Dendritic cell treated with granulocyte-macrophage colony-stimulating factor and Interleukin-4, amounts not matched to agents 40 ng/mL and 50 ng/mL, for 4 days (primary cell): ENCODE measurements around the gene TNFRSF13B.
"Not testable (repeated sequence)": the region's sequence is repeated elsewhere in the genome, so short reads cannot be mapped to it uniquely, and the experiment has no call there.

ENCODE experiments used
- H3K27ac Mint-ChIP-seq: one replicate; pipeline ENCODE4 v1.8.0; 2022; ENCODE audit warnings: mild to moderate bottlenecking, mixed read lengths
- H3K27me3 Mint-ChIP-seq: one replicate; pipeline ENCODE4 v1.8.0; 2022; ENCODE audit warnings: mild to moderate bottlenecking, mixed read lengths
- H3K36me3 Mint-ChIP-seq: one replicate; pipeline ENCODE4 v1.8.0; 2022; ENCODE audit warnings: low read depth, mixed read lengths
- H3K4me1 Mint-ChIP-seq: one replicate; pipeline ENCODE4 v1.8.0; 2022; ENCODE audit warnings: low read depth, mixed read lengths
- H3K4me3 Mint-ChIP-seq: one replicate; pipeline ENCODE4 v1.8.0; 2022; ENCODE audit warnings: mild to moderate bottlenecking, moderate library complexity, mixed read lengths
- H3K9me3 Mint-ChIP-seq: one replicate; pipeline ENCODE4 v1.8.0; 2022; ENCODE audit warnings: mixed read lengths
- intact Hi-C: fragments of 100-400 bp; cut with micrococcal nuclease; formaldehyde crosslinking; loops from one replicate; pipeline ENCODE4 v1.15.0; 2022

The TNFRSF13B gene

GRCh38 chr17:17013828-17014747 is 42.2 kb upstream of the TNFRSF13B start:
- H3K4me3 Mint-ChIP-seq, H3K27ac Mint-ChIP-seq, H3K36me3 Mint-ChIP-seq, H3K9me3 Mint-ChIP-seq: not testable (repeated sequence)
- peaks cover 42% of the 10 kb centered on the region for H3K4me1 Mint-ChIP-seq
- peaks cover 60% of the 10 kb centered on the region for H3K27me3 Mint-ChIP-seq
- intact Hi-C loops = loop anchor here (10.0 kb wide), 1 partner anchor 51 kb away; no protein-coding TSS in a partner anchor

- intact Hi-C loops = loop anchor here (10.0 kb wide), 1 partner anchor 54 kb away; no protein-coding TSS in a partner anchor
- peaks cover 18% of the 10 kb centered on the region for H3K4me1 Mint-ChIP-seq
- not testable (repeated sequence) for H3K27ac Mint-ChIP-seq, H3K4me3 Mint-ChIP-seq, H3K9me3 Mint-ChIP-seq, H3K36me3 Mint-ChIP-seq
- H3K27me3 Mint-ChIP-seq = peaks cover 40% of the 10 kb centered on the region
These were observed 39.4 kb upstream of the TNFRSF13B start for GRCh38 chr17:17011043-17011907.

GRCh38 chr17:17010545-17011034 is 38.7 kb upstream of the TNFRSF13B start:
- peaks cover 40% of the 10 kb centered on the region for H3K27me3 Mint-ChIP-seq
- peaks cover 11% of the 10 kb centered on the region for H3K4me1 Mint-ChIP-seq
- not testable (repeated sequence) for H3K4me3 Mint-ChIP-seq, H3K36me3 Mint-ChIP-seq, H3K27ac Mint-ChIP-seq, H3K9me3 Mint-ChIP-seq
- intact Hi-C loops = loop anchor here (10.0 kb wide), 1 partner anchor 54 kb away; no protein-coding TSS in a partner anchor

- intact Hi-C loops = loop anchor here (10.0 kb wide), 1 partner anchor 55 kb away; no protein-coding TSS in a partner anchor
- H3K9me3 Mint-ChIP-seq, H3K36me3 Mint-ChIP-seq, H3K4me1 Mint-ChIP-seq, H3K27ac Mint-ChIP-seq, H3K4me3 Mint-ChIP-seq: not testable (repeated sequence)
- peaks cover 40% of the 10 kb centered on the region for H3K27me3 Mint-ChIP-seq
These were observed 38.1 kb upstream of the TNFRSF13B start for GRCh38 chr17:17009972-17010371.

- H3K4me1 Mint-ChIP-seq, H3K27ac Mint-ChIP-seq, H3K36me3 Mint-ChIP-seq, H3K9me3 Mint-ChIP-seq, H3K4me3 Mint-ChIP-seq, intact Hi-C loops: not testable (repeated sequence)
- peaks cover 38% of the 10 kb centered on the region for H3K27me3 Mint-ChIP-seq
These were observed 36.9 kb upstream of the TNFRSF13B start for GRCh38 chr17:17008621-17009397.

GRCh38 chr17:17007891-17008290 is 36.0 kb upstream of the TNFRSF13B start:
- H3K4me1 Mint-ChIP-seq, H3K36me3 Mint-ChIP-seq, intact Hi-C loops, H3K27ac Mint-ChIP-seq, H3K4me3 Mint-ChIP-seq, H3K9me3 Mint-ChIP-seq: not testable (repeated sequence)
- peaks cover 32% of the 10 kb centered on the region for H3K27me3 Mint-ChIP-seq

GRCh38 chr17:17004997-17005614 is 33.2 kb upstream of the TNFRSF13B start:
- H3K27ac Mint-ChIP-seq, H3K9me3 Mint-ChIP-seq, H3K36me3 Mint-ChIP-seq, H3K4me1 Mint-ChIP-seq, H3K4me3 Mint-ChIP-seq: not testable (repeated sequence)
- H3K27me3 Mint-ChIP-seq = peaks cover 40% of the 10 kb centered on the region
- intact Hi-C loops = loop anchor here (5.0 kb wide), 2 partner anchors 232 to 307 kb away; partner anchors contain the start of gene FLCN

GRCh38 chr17:17004251-17004996 is 32.5 kb upstream of the TNFRSF13B start:
- H3K4me3 Mint-ChIP-seq = no peak overlapping the region
- H3K36me3 Mint-ChIP-seq = no peaks in the 10 kb centered on the region
- H3K27me3 Mint-ChIP-seq = peaks cover 36% of the 10 kb centered on the region
- H3K27ac Mint-ChIP-seq = no peak overlapping the region
- intact Hi-C loops = loop anchor here (5.0 kb wide), 2 partner anchors 233 to 308 kb away; partner anchors contain the start of gene FLCN
- H3K9me3 Mint-ChIP-seq = no peaks in the 10 kb centered on the region
- peaks cover under 1% of the 10 kb centered on the region for H3K4me1 Mint-ChIP-seq

- H3K4me3 Mint-ChIP-seq, H3K36me3 Mint-ChIP-seq, H3K27ac Mint-ChIP-seq, H3K4me1 Mint-ChIP-seq, H3K9me3 Mint-ChIP-seq: not testable (repeated sequence)
- intact Hi-C loops = loop anchor here (5.0 kb wide), 2 partner anchors 234 to 309 kb away; partner anchors contain the start of gene FLCN
- H3K27me3 Mint-ChIP-seq = peaks cover 30% of the 10 kb centered on the region
These were observed 31.1 kb upstream of the TNFRSF13B start for GRCh38 chr17:17002731-17003715.

- H3K4me3 Mint-ChIP-seq = no peak overlapping the region
- H3K27me3 Mint-ChIP-seq = peaks cover 30% of the 10 kb centered on the region
- H3K27ac Mint-ChIP-seq = no peak overlapping the region
- intact Hi-C loops = loop anchor here (5.0 kb wide), 2 partner anchors 235 to 310 kb away; partner anchors contain the start of gene FLCN
- no peaks in the 10 kb centered on the region for H3K36me3 Mint-ChIP-seq
- H3K4me1 Mint-ChIP-seq = peaks cover 6% of the 10 kb centered on the region
- H3K9me3 Mint-ChIP-seq = no peaks in the 10 kb centered on the region
These were observed 30.1 kb upstream of the TNFRSF13B start for GRCh38 chr17:17001874-17002520.

GRCh38 chr17:17001076-17001777 is 29.3 kb upstream of the TNFRSF13B start:
- intact Hi-C loops = loop anchor here (5.0 kb wide), 2 partner anchors 236 to 311 kb away; partner anchors contain the start of gene FLCN
- no peaks in the 10 kb centered on the region for H3K36me3 Mint-ChIP-seq

More at GRCh38 chr17:17001076-17001777, 29.3 kb upstream of the TNFRSF13B start:
- H3K27me3 Mint-ChIP-seq = peaks cover 30% of the 10 kb centered on the region
- H3K4me1 Mint-ChIP-seq = peaks cover 6% of the 10 kb centered on the region
- no peak overlapping the region for H3K4me3 Mint-ChIP-seq
- no peaks in the 10 kb centered on the region for H3K9me3 Mint-ChIP-seq
- no peak overlapping the region for H3K27ac Mint-ChIP-seq
